ENCODE results near the gene ATRNL1.

DNA sequence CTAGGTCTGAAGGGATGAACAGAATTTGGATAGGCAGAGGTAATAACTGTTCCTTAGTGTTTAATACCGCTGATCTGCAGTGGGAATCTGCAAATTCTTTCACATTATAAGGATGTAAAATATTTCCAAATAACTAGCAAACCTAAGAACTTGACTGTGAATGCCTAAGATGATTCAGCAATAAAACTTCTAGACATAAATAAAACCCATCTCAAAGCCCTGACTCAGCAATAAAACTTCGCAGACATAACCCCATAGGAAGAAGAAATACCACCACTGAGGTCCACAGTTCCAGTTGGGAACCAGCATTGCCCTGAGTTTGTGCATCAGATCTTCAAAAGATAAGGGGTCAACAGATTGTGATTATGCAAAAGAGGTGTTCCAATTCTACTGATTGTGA is 825.6 kb downstream of the ATRNL1 start:
- TF ChIP-seq CTCF (IDR thresholded peaks at IDR 0.05; ENCODE audit: low read length) (no peak), EZH2 (optimal IDR thresholded peaks at IDR 0.05; ENCODE audit: low read depth, low read length) (no peak)

All from MM.1S (cell line).